ENCODE results near the gene ANGPTL8.
A peak's percentile ranks its signal among the peaks of the same experiment; 100 is the strongest.

The ANGPTL8 gene

GRCh38 chr19:11239377-11240000, at the start of gene ANGPTL8:
ANGPTL8 (plus strand) TSS chr19:11239619; CDS start chr19:11239638, 19 bp downstream.
- no peak for DNase-seq (ENCODE audit: low read depth in 1 of 2, low spot score in 1 of 2)

GRCh38 chr19:11190501-11190900, 48.9 kb upstream of the ANGPTL8 start:
- no peak for DNase-seq (ENCODE audit: low read depth in 1 of 2, low spot score in 1 of 2)

- no peak for DNase-seq (ENCODE audit: low read depth in 1 of 2, low spot score in 1 of 2)
These were observed 48.1 kb upstream of the ANGPTL8 start for GRCh38 chr19:11191273-11191755.

GRCh38 chr19:11191934-11192333, 47.5 kb upstream of the ANGPTL8 start:
- DNase-seq (ENCODE audit: low read depth in 1 of 2, low spot score in 1 of 2) = no peak

- no peak for DNase-seq (ENCODE audit: low read depth in 1 of 2, low spot score in 1 of 2)
These were observed 46.2 kb upstream of the ANGPTL8 start for GRCh38 chr19:11192957-11193939.

- no peak for DNase-seq (ENCODE audit: low read depth in 1 of 2, low spot score in 1 of 2)
These were observed 45.2 kb upstream of the ANGPTL8 start for GRCh38 chr19:11194173-11194572.

- no peak for DNase-seq (ENCODE audit: low read depth in 1 of 2, low spot score in 1 of 2)
These were observed 44.5 kb upstream of the ANGPTL8 start for GRCh38 chr19:11194656-11195558.

GRCh38 chr19:11195681-11196080, 43.7 kb upstream of the ANGPTL8 start:
- DNase-seq (ENCODE audit: low read depth in 1 of 2, low spot score in 1 of 2) = no peak

GRCh38 chr19:11196406-11197287, 42.8 kb upstream of the ANGPTL8 start:
- no peak for DNase-seq (ENCODE audit: low read depth in 1 of 2, low spot score in 1 of 2)

- DNase-seq (ENCODE audit: low read depth in 1 of 2, low spot score in 1 of 2) = peak; percentile 62 to 69
These were observed 41.9 kb upstream of the ANGPTL8 start, which contains the start of gene KANK2 for GRCh38 chr19:11197291-11198174. KANK2 (minus strand) TSS chr19:11197545; CDS start chr19:11194511, 3,034 bp downstream.

GRCh38 chr19:11198175-11198534, 41.3 kb upstream of the ANGPTL8 start:
- no peak for DNase-seq (ENCODE audit: low read depth in 1 of 2, low spot score in 1 of 2)

GRCh38 chr19:11198769-11199424, 40.5 kb upstream of the ANGPTL8 start:
- no peak for DNase-seq (ENCODE audit: low read depth in 1 of 2, low spot score in 1 of 2)

GRCh38 chr19:11199517-11199916, 39.9 kb upstream of the ANGPTL8 start:
- DNase-seq (ENCODE audit: low read depth in 1 of 2, low spot score in 1 of 2) = no peak

- no peak for DNase-seq (ENCODE audit: low read depth in 1 of 2, low spot score in 1 of 2)
These were observed 39.3 kb upstream of the ANGPTL8 start for GRCh38 chr19:11200015-11200574.

- DNase-seq (ENCODE audit: low read depth in 1 of 2, low spot score in 1 of 2) = no peak
These were observed 38.5 kb upstream of the ANGPTL8 start for GRCh38 chr19:11200931-11201330.

GRCh38 chr19:11201791-11202190, 37.6 kb upstream of the ANGPTL8 start:
- no peak for DNase-seq (ENCODE audit: low read depth in 1 of 2, low spot score in 1 of 2)

GRCh38 chr19:11202488-11203193, 36.8 kb upstream of the ANGPTL8 start:
- DNase-seq (ENCODE audit: low read depth in 1 of 2, low spot score in 1 of 2) = no peak
